ENCODE data around the gene MAPK11. TPM values are rescaled to one million over a fixed set of nuclear protein-coding genes. Genes with fewer than 3 reads are reported as not detected.

MAPK11 gene
- total RNA-seq, 2 donors from 2014 or later, result 0.33 to 0.40 TPM

GRCh38 chr22:50226875-50227165, 43.4 kb downstream of the MAPK11 start:
- H3K4me3 ChIP-seq (ENCODE audit: low read length), result no peak overlapping the region
- Mint-ChIP-seq H3K36me3 (ENCODE audit: low read depth) (peaks cover 42% of the 10 kb centered on the region), H3K4me1 (no peaks in the 10 kb centered on the region), H3K4me3 (no peak overlapping the region), H3K9me3 (no peaks in the 10 kb centered on the region), H3K27ac (no peak overlapping the region), H3K27me3 (ENCODE audit: insufficient read depth) (no peaks in the 10 kb centered on the region)
- peaks cover 6% of the 10 kb centered on the region for H3K36me3 ChIP-seq (ENCODE audit: control insufficient read depth, insufficient read depth, low read length)
- no peaks in the 10 kb centered on the region for H3K9me3 ChIP-seq (ENCODE audit: control insufficient read depth, low read length)
- no peak overlapping the region for H3K9ac ChIP-seq (ENCODE audit: extremely low read depth, low read length, poor library complexity, severe bottlenecking)
- H3K27ac ChIP-seq (ENCODE audit: low read depth, low read length), result no peak overlapping the region
- no peaks in the 10 kb centered on the region for H3K4me1 ChIP-seq (ENCODE audit: control insufficient read depth, insufficient read depth, low read length)
- TF ChIP-seq, protein P1, sequence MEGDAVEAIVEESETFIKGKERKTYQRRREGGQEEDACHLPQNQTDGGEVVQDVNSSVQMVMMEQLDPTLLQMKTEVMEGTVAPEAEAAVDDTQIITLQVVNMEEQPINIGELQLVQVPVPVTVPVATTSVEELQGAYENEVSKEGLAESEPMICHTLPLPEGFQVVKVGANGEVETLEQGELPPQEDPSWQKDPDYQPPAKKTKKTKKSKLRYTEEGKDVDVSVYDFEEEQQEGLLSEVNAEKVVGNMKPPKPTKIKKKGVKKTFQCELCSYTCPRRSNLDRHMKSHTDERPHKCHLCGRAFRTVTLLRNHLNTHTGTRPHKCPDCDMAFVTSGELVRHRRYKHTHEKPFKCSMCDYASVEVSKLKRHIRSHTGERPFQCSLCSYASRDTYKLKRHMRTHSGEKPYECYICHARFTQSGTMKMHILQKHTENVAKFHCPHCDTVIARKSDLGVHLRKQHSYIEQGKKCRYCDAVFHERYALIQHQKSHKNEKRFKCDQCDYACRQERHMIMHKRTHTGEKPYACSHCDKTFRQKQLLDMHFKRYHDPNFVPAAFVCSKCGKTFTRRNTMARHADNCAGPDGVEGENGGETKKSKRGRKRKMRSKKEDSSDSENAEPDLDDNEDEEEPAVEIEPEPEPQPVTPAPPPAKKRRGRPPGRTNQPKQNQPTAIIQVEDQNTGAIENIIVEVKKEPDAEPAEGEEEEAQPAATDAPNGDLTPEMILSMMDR (conservative IDR thresholded peaks at IDR 0.05), result no peak
- no peak for DNase-seq
- 93 to 98% methylated on average over 6 to 18 of the region's 18 CpGs for WGBS, 2 experiments (ENCODE audit: insufficient coverage in 1 of 2, insufficient read length in 1 of 2)
- no peaks in the 10 kb centered on the region for H3K27me3 ChIP-seq (ENCODE audit: control insufficient read depth, insufficient read depth, low read length, poor library complexity, severe bottlenecking)

- H3K36me3 ChIP-seq (ENCODE audit: control insufficient read depth, insufficient read depth, low read length), result peaks cover 7% of the 10 kb centered on the region
- H3K4me1 ChIP-seq (ENCODE audit: control insufficient read depth, insufficient read depth, low read length), result no peaks in the 10 kb centered on the region
- Mint-ChIP-seq H3K27me3 (ENCODE audit: insufficient read depth) (no peaks in the 10 kb centered on the region), H3K4me3 (no peak overlapping the region), H3K36me3 (ENCODE audit: low read depth) (peaks cover 42% of the 10 kb centered on the region), H3K9me3 (no peaks in the 10 kb centered on the region), H3K27ac (no peak overlapping the region), H3K4me1 (no peaks in the 10 kb centered on the region)
- no peaks in the 10 kb centered on the region for H3K27me3 ChIP-seq (ENCODE audit: control insufficient read depth, insufficient read depth, low read length, poor library complexity, severe bottlenecking)
- 94 to 98% methylated on average over 19 to 29 of the region's 31 CpGs for WGBS, 2 experiments (ENCODE audit: insufficient coverage in 1 of 2, insufficient read length in 1 of 2)
- no peaks in the 10 kb centered on the region for H3K9me3 ChIP-seq (ENCODE audit: control insufficient read depth, low read length)
- H3K27ac ChIP-seq (ENCODE audit: low read depth, low read length), result no peak overlapping the region
- no peak overlapping the region for H3K9ac ChIP-seq (ENCODE audit: extremely low read depth, low read length, poor library complexity, severe bottlenecking)
- H3K4me3 ChIP-seq (ENCODE audit: low read length), result no peak overlapping the region
- TF ChIP-seq, protein P1 (conservative IDR thresholded peaks at IDR 0.05), result no peak
- no peak for DNase-seq
Observed at GRCh38 chr22:50226063-50226874, 43.9 kb downstream of the MAPK11 start.

- Histone ChIP-seq H3K9me3 (ENCODE audit: control insufficient read depth, low read length) (no peaks in the 10 kb centered on the region), H3K27me3 (ENCODE audit: control insufficient read depth, insufficient read depth, low read length, poor library complexity, severe bottlenecking) (no peaks in the 10 kb centered on the region), H3K4me1 (ENCODE audit: control insufficient read depth, insufficient read depth, low read length) (no peaks in the 10 kb centered on the region), H3K4me3 (ENCODE audit: low read length) (no peak overlapping the region), H3K36me3 (ENCODE audit: control insufficient read depth, insufficient read depth, low read length) (peaks cover 16% of the 10 kb centered on the region), H3K9ac (ENCODE audit: extremely low read depth, low read length, poor library complexity, severe bottlenecking) (no peak overlapping the region), H3K27ac (ENCODE audit: low read depth, low read length) (no peak overlapping the region)
- DNase-seq, result no peak
- Mint-ChIP-seq H3K36me3 (ENCODE audit: low read depth) (peaks cover 49% of the 10 kb centered on the region), H3K4me1 (no peaks in the 10 kb centered on the region), H3K27ac (no peak overlapping the region), H3K9me3 (no peaks in the 10 kb centered on the region), H3K4me3 (no peak overlapping the region), H3K27me3 (ENCODE audit: insufficient read depth) (no peaks in the 10 kb centered on the region)
- TF ChIP-seq, protein P1 (conservative IDR thresholded peaks at IDR 0.05), result no peak
- 91 to 98% methylated on average over 13 to 24 of the region's 24 CpGs for WGBS, 2 experiments (ENCODE audit: insufficient coverage in 1 of 2, insufficient read length in 1 of 2)
Observed at GRCh38 chr22:50225200-50225969, 44.8 kb downstream of the MAPK11 start.
